Vagina (tissue), 2 donors: ENCODE results near the gene DCAKD.

ENCODE experiments used
- CTCF ChIP-seq, 3 experiments: fragments of 450-650 bp in 2 of 3; fragments of 200-600 bp in 1 of 3; sonication (generic) in 1 of 3; IDR thresholded peaks; one replicate each; pipeline ENCODE4 v1.5.1; 2017 to 2019; ENCODE audit warnings: antibody characterized with exemption in 3 of 3, mild to moderate bottlenecking in 2 of 3, moderate library complexity in 2 of 3
- POLR2A ChIP-seq, 2 donors: fragments of 450-650 bp; IDR thresholded peaks; one replicate each; pipeline ENCODE4 v1.6.1; 2017; ENCODE audit warnings: antibody characterized with exemption in 2 of 2, mild to moderate bottlenecking in 2 of 2, moderate library complexity in 2 of 2
- POLR2AphosphoS5 ChIP-seq, 2 donors: sonication (generic); formaldehyde crosslinking; IDR thresholded peaks; one replicate each; pipeline ENCODE4 v1.9.0; 2017; ENCODE audit warnings: antibody characterized with exemption in 2 of 2, mild to moderate bottlenecking in 2 of 2, low read depth in 1 of 2; ENCODE audit not compliant: insufficient read depth in 1 of 2

GRCh38 chr17:45091778-45092425, 40.5 kb upstream of the DCAKD start:
- TF ChIP-seq CTCF (IDR thresholded peaks at IDR 0.05): no peak
- no peak for TF ChIP-seq POLR2AphosphoS5 (IDR thresholded peaks at IDR 0.05; ENCODE audit: insufficient read depth in 1 of 2, low read depth in 1 of 2)
- no peak for TF ChIP-seq POLR2A (IDR thresholded peaks at IDR 0.05)
